Measurements from ENCODE around the gene INSL3. TPM values are rescaled to one million over a fixed set of nuclear protein-coding genes. Genes with fewer than 3 reads are reported as not detected.

Gene INSL3
- polyA plus RNA-seq, 1 experiment: not detected

DNA sequence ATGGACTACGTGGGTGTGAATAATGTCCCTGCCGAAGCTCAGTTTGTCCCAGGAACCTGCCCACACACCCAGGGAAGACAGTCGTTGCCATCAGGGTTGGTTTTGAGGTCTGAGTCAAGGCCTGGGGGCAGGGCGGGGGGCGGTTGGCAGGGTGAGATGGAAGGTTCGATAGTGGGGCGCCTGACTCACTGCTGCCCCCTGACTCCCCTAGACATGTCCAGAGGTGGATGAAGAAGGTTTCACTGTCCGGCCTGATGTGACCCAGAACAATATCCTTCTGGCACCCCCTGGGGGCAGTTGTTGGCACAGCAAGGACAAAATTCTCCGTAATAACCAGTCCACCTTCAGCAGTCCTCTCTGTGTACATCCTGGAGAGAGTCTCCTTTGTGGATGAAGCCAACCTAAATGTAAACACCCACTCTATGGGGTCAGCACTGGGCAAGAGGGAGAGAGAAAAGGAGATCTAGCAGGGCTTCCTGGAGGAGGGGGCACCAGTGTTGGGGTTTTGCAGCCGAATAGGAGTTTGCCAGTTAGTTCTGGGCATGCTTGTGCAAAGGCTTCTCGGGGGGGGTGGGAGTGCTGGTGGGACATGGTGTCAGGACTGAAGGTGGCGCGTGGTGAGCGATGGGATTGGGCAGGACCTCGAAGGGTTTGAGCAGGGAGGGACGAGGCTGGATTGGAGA lies 45.9 kb downstream of the INSL3 start:
- ChIA-PET POLR2A (no interaction called here), CTCF (interaction anchor here (0.5 to 2.0 kb wide), 8 partner anchors 9 to 321 kb away, joined by 3 to 8 read pairs (median 3); no protein-coding TSS in a partner anchor)
- Histone ChIP-seq H3K27me3 (ENCODE audit: control insufficient read depth, insufficient read depth, low read length) (peaks cover 4% of the 10 kb centered on the region), H3K27ac (ENCODE audit: low read depth, low read length) (no peak overlapping the region), H3K4me3 (ENCODE audit: low read depth, low read length) (no peak overlapping the region), H3K9me3 (ENCODE audit: control insufficient read depth, insufficient read depth, low read length) (peaks cover 2% of the 10 kb centered on the region; the same call in 1 of the 2 replicates)
- TF ChIP-seq, protein P1, sequence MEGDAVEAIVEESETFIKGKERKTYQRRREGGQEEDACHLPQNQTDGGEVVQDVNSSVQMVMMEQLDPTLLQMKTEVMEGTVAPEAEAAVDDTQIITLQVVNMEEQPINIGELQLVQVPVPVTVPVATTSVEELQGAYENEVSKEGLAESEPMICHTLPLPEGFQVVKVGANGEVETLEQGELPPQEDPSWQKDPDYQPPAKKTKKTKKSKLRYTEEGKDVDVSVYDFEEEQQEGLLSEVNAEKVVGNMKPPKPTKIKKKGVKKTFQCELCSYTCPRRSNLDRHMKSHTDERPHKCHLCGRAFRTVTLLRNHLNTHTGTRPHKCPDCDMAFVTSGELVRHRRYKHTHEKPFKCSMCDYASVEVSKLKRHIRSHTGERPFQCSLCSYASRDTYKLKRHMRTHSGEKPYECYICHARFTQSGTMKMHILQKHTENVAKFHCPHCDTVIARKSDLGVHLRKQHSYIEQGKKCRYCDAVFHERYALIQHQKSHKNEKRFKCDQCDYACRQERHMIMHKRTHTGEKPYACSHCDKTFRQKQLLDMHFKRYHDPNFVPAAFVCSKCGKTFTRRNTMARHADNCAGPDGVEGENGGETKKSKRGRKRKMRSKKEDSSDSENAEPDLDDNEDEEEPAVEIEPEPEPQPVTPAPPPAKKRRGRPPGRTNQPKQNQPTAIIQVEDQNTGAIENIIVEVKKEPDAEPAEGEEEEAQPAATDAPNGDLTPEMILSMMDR (IDR thresholded peaks at IDR 0.05; ENCODE audit: low read depth, low read length): peak; percentile 67
- DNase-seq (ENCODE audit: low read depth, low spot score): no peak

DNA sequence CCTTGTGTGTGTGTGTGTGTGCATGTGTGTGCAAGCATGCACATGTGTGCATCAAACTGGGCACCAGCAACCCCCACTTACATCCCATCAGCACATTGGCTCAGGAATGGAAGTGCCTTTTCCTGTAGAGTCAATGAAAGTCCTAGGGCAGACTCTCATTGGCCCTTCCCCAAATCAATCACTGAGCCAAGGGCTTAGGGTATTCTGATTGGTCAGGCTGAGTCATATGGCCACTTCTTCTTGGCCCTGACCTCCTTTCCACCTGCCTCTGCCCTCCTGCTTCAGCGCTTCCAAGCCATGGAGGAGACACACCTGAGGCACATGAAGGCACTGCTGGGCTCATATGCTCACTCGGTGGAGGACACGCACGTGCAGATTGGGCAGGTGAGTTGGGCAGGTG lies 49.1 kb downstream of the INSL3 start:
- Histone ChIP-seq H3K4me3 (ENCODE audit: low read depth, low read length) (no peak overlapping the region), H3K27me3 (ENCODE audit: control insufficient read depth, insufficient read depth, low read length) (peaks cover 4% of the 10 kb centered on the region), H3K9me3 (ENCODE audit: control insufficient read depth, insufficient read depth, low read length) (peaks cover 2% of the 10 kb centered on the region; the same call in 1 of the 2 replicates), H3K27ac (ENCODE audit: low read depth, low read length) (no peak overlapping the region)
- TF ChIP-seq, protein P1 (IDR thresholded peaks at IDR 0.05; ENCODE audit: low read depth, low read length): no peak
- DNase-seq (ENCODE audit: low read depth, low spot score): no peak
- ChIA-PET CTCF (no interaction called here), POLR2A (no interaction called here)

DNA sequence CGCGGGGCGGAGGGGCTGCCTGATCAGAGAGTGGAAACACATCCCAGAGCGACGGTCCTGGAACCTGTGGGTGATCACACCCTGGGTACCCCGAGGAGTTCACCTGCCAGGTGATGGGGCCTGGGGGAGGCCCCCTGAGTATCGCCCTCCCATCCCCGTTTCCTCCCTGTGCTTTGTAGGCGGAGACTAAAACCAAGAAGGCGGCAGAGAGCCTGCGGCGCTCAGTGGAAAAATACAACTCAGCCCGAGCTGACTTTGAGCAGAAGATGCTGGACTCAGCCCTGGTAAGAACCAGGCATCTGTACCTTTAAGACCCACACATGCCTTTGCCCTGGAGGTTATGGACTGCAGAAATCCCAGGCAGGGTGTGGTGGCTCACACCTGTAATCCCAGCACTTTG lies 50.7 kb downstream of the INSL3 start:
- no peak overlapping the region for H3K4me3 ChIP-seq (ENCODE audit: low read depth, low read length)
- DNase-seq (ENCODE audit: low read depth, low spot score): no peak
- H3K27ac ChIP-seq (ENCODE audit: low read depth, low read length): no peak overlapping the region
- POLR2A ChIA-PET: no interaction called here
- TF ChIP-seq, protein P1 (IDR thresholded peaks at IDR 0.05; ENCODE audit: low read depth, low read length): no peak
- H3K27me3 ChIP-seq (ENCODE audit: control insufficient read depth, insufficient read depth, low read length): peaks cover 4% of the 10 kb centered on the region
- CTCF ChIA-PET: no interaction called here
- H3K9me3 ChIP-seq (ENCODE audit: control insufficient read depth, insufficient read depth, low read length): peaks cover 2% of the 10 kb centered on the region; the same call in 1 of the 2 replicates

DNA sequence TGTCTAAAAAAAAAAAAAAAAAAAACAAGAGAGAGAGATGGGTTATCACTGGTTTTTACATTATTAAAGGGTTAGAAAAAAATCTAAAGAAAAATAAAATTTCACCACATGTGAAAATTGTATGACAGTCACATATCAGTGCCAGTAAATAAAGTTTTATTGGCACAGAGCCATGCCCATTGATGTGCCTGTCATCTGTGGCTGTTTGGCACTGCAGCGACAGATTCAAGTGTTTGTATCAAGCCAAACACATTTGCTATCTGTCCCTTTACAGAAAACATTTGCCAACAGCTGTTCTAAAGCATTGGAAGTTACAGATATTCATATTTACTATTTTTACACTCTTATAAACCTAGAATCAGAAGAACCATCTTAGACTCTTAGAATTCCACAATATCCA lies 53.8 kb downstream of the INSL3 start:
- H3K27ac ChIP-seq (ENCODE audit: low read depth, low read length): no peak overlapping the region
- DNase-seq (ENCODE audit: low read depth, low spot score): no peak
- H3K4me3 ChIP-seq (ENCODE audit: low read depth, low read length): no peak overlapping the region
- CTCF ChIA-PET: interaction anchor here (0.5 to 2.9 kb wide), 16 partner anchors 9 to 587 kb away, joined by 3 to 33 read pairs (median 6); partner anchors contain the start of gene MAP1S
- POLR2A ChIA-PET: no interaction called here
- no peaks in the 10 kb centered on the region for H3K27me3 ChIP-seq (ENCODE audit: control insufficient read depth, insufficient read depth, low read length)
- TF ChIP-seq, protein P1 (IDR thresholded peaks at IDR 0.05; ENCODE audit: low read depth, low read length): no peak
- H3K9me3 ChIP-seq (ENCODE audit: control insufficient read depth, insufficient read depth, low read length): peaks cover 2% of the 10 kb centered on the region; the same call in 1 of the 2 replicates

DNA sequence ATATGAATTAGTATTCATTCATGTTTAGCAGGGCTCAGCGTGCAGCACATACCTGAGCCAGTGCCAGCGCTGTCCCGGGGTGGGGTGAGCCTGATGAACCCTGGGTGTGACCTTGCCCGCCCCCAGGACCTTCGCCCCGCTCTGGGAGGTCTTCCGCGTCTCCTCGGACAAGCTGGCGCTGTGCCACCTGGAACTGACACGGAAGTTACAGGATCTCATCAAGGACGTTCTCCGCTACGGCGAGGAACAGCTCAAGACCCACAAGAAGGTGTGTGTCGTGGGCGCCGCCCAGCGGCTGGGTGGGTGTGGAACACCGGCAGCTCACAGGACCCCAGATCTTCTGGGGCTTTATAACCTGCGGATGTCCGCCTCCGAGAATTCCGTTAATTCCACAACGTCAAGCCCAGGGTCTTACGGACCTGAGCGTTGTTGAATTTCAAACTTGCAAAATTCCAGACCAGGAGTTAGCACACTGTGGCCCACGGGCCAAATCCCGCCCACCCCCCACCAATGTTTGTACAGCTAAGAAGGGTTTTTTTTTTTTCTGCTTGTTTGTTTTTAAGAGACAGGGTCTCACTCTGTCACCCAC lies 54.7 kb downstream of the INSL3 start:
- H3K27ac ChIP-seq (ENCODE audit: low read depth, low read length): no peak overlapping the region
- peak; percentile 32 for DNase-seq (ENCODE audit: low read depth, low spot score)
- no peaks in the 10 kb centered on the region for H3K27me3 ChIP-seq (ENCODE audit: control insufficient read depth, insufficient read depth, low read length)
- peak overlapping the region; percentile 41 for H3K4me3 ChIP-seq (ENCODE audit: low read depth, low read length)
- TF ChIP-seq, protein P1 (IDR thresholded peaks at IDR 0.05; ENCODE audit: low read depth, low read length): peak; percentile 94
- H3K9me3 ChIP-seq (ENCODE audit: control insufficient read depth, insufficient read depth, low read length): no peaks in the 10 kb centered on the region; the same call in 1 of the 2 replicates
- ChIA-PET POLR2A (interaction anchor here (0.7 to 0.9 kb wide), 2 partner anchors 28 to 227 kb away, joined by 3 read pairs; partner anchors contain the start of gene B3GNT3), CTCF (interaction anchor here (0.6 to 2.9 kb wide), 29 partner anchors 8 to 588 kb away, joined by 3 to 33 read pairs (median 6); partner anchors contain the start of genes MAP1S, PGLS and RPL18A)
